SK-N-SH (cell line): ENCODE data around the gene APELA. TPM values are rescaled to one million over a fixed set of nuclear protein-coding genes. Genes with fewer than 3 reads are reported as not detected.

Experiments
- CTCF ChIA-PET: fragments of 300-600, 350-600 bp; formaldehyde crosslinking; extraction: SDS; loops from one replicate; lab custom pipeline; 2021; lab: Yijun Ruan, JAX
- POLR2A ChIA-PET: fragments of 350-600 bp; sonication (Branson Sonifier 250); formaldehyde crosslinking; extraction: SDS; loops from one replicate; lab custom pipeline; 2020; ENCODE audit warnings: antibody characterized with exemption, inconsistent platforms; lab: Yijun Ruan, JAX
- DNase-seq: peaks from one replicate; pipeline ENCODE4 v3.0.0; 2012
- H2AFZ ChIP-seq: fragments of 200-600 bp; sonication (generic); 2 replicates; pipeline ENCODE4 v1.8.1; 2016; ENCODE audit warnings: antibody characterized with exemption, mild to moderate bottlenecking, low read depth
- H3F3A ChIP-seq: fragments of 200-600 bp; sonication (generic); replicated peaks from 2 replicates; pipeline ENCODE3; 2016; ENCODE audit warnings: antibody characterized with exemption, mild to moderate bottlenecking; ENCODE audit not compliant: insufficient read depth
- H3K27ac ChIP-seq, 2 experiments: fragments of 200-500 bp in 1 of 2; fragments of 200-600 bp in 1 of 2; sonication (Bioruptor generic) in 1 of 2; sonication (generic), shearing (Covaris generic) in 1 of 2; 2 replicates each; pipeline versions ENCODE4 v1.5.1 to v1.6.1; 2014 to 2016; ENCODE audit warnings: low read depth in 2 of 2, inconsistent platforms in 1 of 2, low read length in 1 of 2, mild to moderate bottlenecking in 1 of 2, mixed read lengths in 1 of 2
- H3K27me3 ChIP-seq: fragments of 200-600 bp; sonication (generic), shearing (Covaris generic); 2 replicates; pipeline ENCODE4 v1.6.1; 2016; ENCODE audit warnings: mixed run types; ENCODE audit not compliant: insufficient read depth
- H3K36me3 ChIP-seq, 2 experiments: fragments of 200-500 bp in 1 of 2; fragments of 200-600 bp in 1 of 2; sonication (Bioruptor generic) in 1 of 2; sonication (generic) in 1 of 2; replicated peaks in 1 of 2; 2 replicates each; pipeline versions ENCODE3 to v1.5.1; 2014 to 2016; ENCODE audit warnings: low read length in 1 of 2, mild to moderate bottlenecking in 1 of 2; ENCODE audit not compliant: insufficient read depth in 2 of 2, control insufficient read depth in 1 of 2
- H3K4me1 ChIP-seq, 2 experiments: fragments of 200-500 bp in 1 of 2; fragments of 200-600 bp in 1 of 2; sonication (Bioruptor generic) in 1 of 2; sonication (generic), shearing (Covaris generic) in 1 of 2; 2 replicates each; pipeline versions ENCODE4 v1.5.1 to v1.6.1; 2014 to 2016; ENCODE audit warnings: low read depth in 1 of 2, low read length in 1 of 2, mixed run types in 1 of 2; ENCODE audit not compliant: insufficient read depth in 2 of 2, control insufficient read depth in 1 of 2
- H3K4me2 ChIP-seq: fragments of 200-600 bp; sonication (generic), shearing (Covaris generic); 2 replicates; pipeline ENCODE4 v1.6.1; 2017; ENCODE audit warnings: mixed run types
- H3K4me3 ChIP-seq, 2 experiments: fragments of 200-500 bp in 1 of 2; fragments of 200-600 bp in 1 of 2; sonication (Bioruptor generic) in 1 of 2; sonication (generic), shearing (Covaris generic) in 1 of 2; 2 replicates each; pipeline versions ENCODE4 v1.5.1 to v1.8.1; 2014 to 2016; ENCODE audit warnings: low read depth in 2 of 2, inconsistent platforms in 1 of 2, low read length in 1 of 2, mild to moderate bottlenecking in 1 of 2, mixed read lengths in 1 of 2, moderate library complexity in 1 of 2
- H3K79me2 ChIP-seq: fragments of 200-600 bp; sonication (generic); 2 replicates; pipeline ENCODE4 v1.8.1; 2017; ENCODE audit warnings: mild to moderate bottlenecking; ENCODE audit not compliant: insufficient read depth
- H3K9ac ChIP-seq: fragments of 200-600 bp; sonication (generic); 2 replicates; pipeline ENCODE4 v1.6.1; 2017; ENCODE audit warnings: mixed run types
- H3K9me2 ChIP-seq: fragments of 200-600 bp; sonication (generic); 2 replicates; pipeline ENCODE4 v1.6.1; 2017; ENCODE audit warnings: mixed run types
- H3K9me3 ChIP-seq: fragments of 200-600 bp; sonication (generic); 2 replicates; pipeline ENCODE4 v1.6.1; 2017; ENCODE audit warnings: mixed run types, mild to moderate bottlenecking, moderate library complexity
- H4K20me1 ChIP-seq: fragments of 200-600 bp; sonication (generic); 2 replicates; pipeline ENCODE4 v1.6.1; 2017; ENCODE audit warnings: mild to moderate bottlenecking, mixed run types; ENCODE audit not compliant: insufficient read depth
- CHD2 ChIP-seq: fragments of 150-350 bp; IDR thresholded peaks from 2 replicates; pipeline ENCODE4 v1.6.1; 2018; ENCODE audit warnings: low read length; ENCODE audit not compliant: partially characterized antibody
- FOSL2 ChIP-seq: IDR thresholded peaks from 2 replicates; pipeline ENCODE4 v1.4.0; 2012; ENCODE audit warnings: low read depth, mild to moderate bottlenecking, moderate library complexity, borderline replicate concordance
- FOXM1 ChIP-seq: IDR thresholded peaks from 2 replicates; pipeline ENCODE4 v1.4.0; 2012; ENCODE audit warnings: low read depth, mild to moderate bottlenecking
- GATA2 ChIP-seq: sonication (generic); formaldehyde crosslinking; IDR thresholded peaks from 2 replicates; pipeline ENCODE4 v1.5.0; 2020; ENCODE audit warnings: mild to moderate bottlenecking, missing genetic modification reagents
- MEF2A ChIP-seq: IDR thresholded peaks from 2 replicates; pipeline ENCODE4 v1.4.0; 2012; ENCODE audit warnings: low read depth, borderline replicate concordance
- MXI1 ChIP-seq: IDR thresholded peaks from 2 replicates; pipeline ENCODE4 v1.6.1; 2012; ENCODE audit warnings: mild to moderate bottlenecking, low read depth, low read length, improper control_type of control experiment
- RCOR1 ChIP-seq: fragments of 150-350 bp; IDR thresholded peaks from 2 replicates; pipeline ENCODE4 v1.6.1; 2017; ENCODE audit warnings: antibody characterized with exemption, low read length
- RFX5 ChIP-seq: IDR thresholded peaks from 2 replicates; pipeline ENCODE4 v1.6.1; 2012; ENCODE audit warnings: mild to moderate bottlenecking, improper control_type of control experiment, low read length
- SIN3A ChIP-seq: IDR thresholded peaks from 2 replicates; pipeline ENCODE4 v1.6.1; 2012; ENCODE audit warnings: low read depth, mild to moderate bottlenecking, low read length, moderate library complexity, borderline replicate concordance
- TAF1 ChIP-seq: IDR thresholded peaks from 2 replicates; pipeline ENCODE4 v1.6.1; 2012; ENCODE audit warnings: low read depth, mild to moderate bottlenecking, low read length, moderate library complexity, borderline replicate concordance
- TEAD4 ChIP-seq: IDR thresholded peaks from 2 replicates; pipeline ENCODE4 v1.4.0; 2012; ENCODE audit warnings: mild to moderate bottlenecking, borderline replicate concordance; ENCODE audit not compliant: insufficient read depth
- WGBS: methylation state at CpG from one replicate; pipeline ENCODE4 v1.1.6; 2017; ENCODE audit warnings: low lambda C conversion rate; 5-methylcytosine and 5-hydroxymethylcytosine counted together
- polyA plus RNA-seq, 3 experiments: library from polyadenylated mRNA; depleted of rRNA; stranded (reverse); fragments of >200 nt; gene quantifications; 2 replicates each; pipeline ENCODE4 v1.2.3, GENCODE V29; 2012
- TF ChIP-seq, protein P1 (sequence below): IDR thresholded peaks from 2 replicates; pipeline ENCODE4 v1.4.0; 2012; ENCODE audit warnings: low read depth, borderline replicate concordance
- TF ChIP-seq, protein P2 (sequence below): fragments of 200-600 bp; sonication (generic); IDR thresholded peaks from 2 replicates; pipeline ENCODE4 v1.6.1; 2017; ENCODE audit warnings: antibody characterized with exemption, mild to moderate bottlenecking, moderate library complexity
- TF ChIP-seq, protein P3 (sequence below): fragments of 150-350 bp; IDR thresholded peaks from 2 replicates; pipeline ENCODE4 v1.6.1; 2017; ENCODE audit warnings: antibody characterized with exemption, low read length, low read depth, borderline replicate concordance

The APELA gene
- polyA plus RNA-seq, 1 of the 3 experiments (the other 2 are of a cell fraction) = not detected

- Histone ChIP-seq H4K20me1 (no peaks in the 10 kb centered on the region), H3K4me3 (no peak overlapping the region), H3K36me3 (no peaks in the 10 kb centered on the region), H3K9me3 (no peaks in the 10 kb centered on the region), H3K27me3 (no peaks in the 10 kb centered on the region; the same call in 1 of the 2 replicates), H3K4me2 (no peak overlapping the region), H3F3A (no peaks in the 10 kb centered on the region), H3K27ac (no peak overlapping the region), H3K9me2 (no peaks in the 10 kb centered on the region), H3K9ac (no peak overlapping the region), H2AFZ (no peak overlapping the region), H3K4me1 (no peaks in the 10 kb centered on the region), H3K79me2 (no peaks in the 10 kb centered on the region)
- DNase-seq = no peak
- ChIA-PET CTCF (no interaction called here), POLR2A (no interaction called here)
- TF ChIP-seq RFX5 (no peak), TEAD4 (no peak), SIN3A (no peak)
- TF ChIP-seq, protein P1, sequence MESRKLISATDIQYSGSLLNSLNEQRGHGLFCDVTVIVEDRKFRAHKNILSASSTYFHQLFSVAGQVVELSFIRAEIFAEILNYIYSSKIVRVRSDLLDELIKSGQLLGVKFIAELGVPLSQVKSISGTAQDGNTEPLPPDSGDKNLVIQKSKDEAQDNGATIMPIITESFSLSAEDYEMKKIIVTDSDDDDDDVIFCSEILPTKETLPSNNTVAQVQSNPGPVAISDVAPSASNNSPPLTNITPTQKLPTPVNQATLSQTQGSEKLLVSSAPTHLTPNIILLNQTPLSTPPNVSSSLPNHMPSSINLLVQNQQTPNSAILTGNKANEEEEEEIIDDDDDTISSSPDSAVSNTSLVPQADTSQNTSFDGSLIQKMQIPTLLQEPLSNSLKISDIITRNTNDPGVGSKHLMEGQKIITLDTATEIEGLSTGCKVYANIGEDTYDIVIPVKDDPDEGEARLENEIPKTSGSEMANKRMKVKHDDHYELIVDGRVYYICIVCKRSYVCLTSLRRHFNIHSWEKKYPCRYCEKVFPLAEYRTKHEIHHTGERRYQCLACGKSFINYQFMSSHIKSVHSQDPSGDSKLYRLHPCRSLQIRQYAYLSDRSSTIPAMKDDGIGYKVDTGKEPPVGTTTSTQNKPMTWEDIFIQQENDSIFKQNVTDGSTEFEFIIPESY = no peak
Observed at GRCh38 chr4:164937576-164938270, 60.7 kb downstream of the APELA start.

DNA sequence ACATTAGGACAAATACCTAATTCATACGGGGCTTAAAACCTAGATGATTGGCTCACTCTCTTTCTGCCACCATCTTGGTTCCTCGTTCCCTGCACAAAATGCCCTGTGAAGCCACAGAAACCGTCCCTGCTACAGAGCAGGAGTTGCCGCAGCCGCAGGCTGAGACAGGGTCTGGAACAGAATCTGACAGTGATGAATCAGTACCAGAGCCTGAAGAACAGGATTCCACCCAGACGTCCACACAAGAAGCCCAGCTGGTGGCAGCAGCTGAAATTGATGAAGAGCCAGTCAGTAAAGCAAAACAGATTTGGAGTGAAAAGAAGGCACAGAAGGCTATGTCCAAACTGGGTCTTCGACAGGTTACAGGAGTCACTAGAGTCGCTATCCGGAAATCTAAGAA, 66.2 kb downstream of the APELA start:
- ChIA-PET POLR2A (no interaction called here), CTCF (no interaction called here)
- Histone ChIP-seq H3K79me2 (no peaks in the 10 kb centered on the region), H3K4me1 (no peaks in the 10 kb centered on the region), H3F3A (no peaks in the 10 kb centered on the region), H3K9ac (no peak overlapping the region), H3K36me3 (no peaks in the 10 kb centered on the region), H3K4me2 (no peak overlapping the region), H3K9me2 (no peaks in the 10 kb centered on the region), H3K27ac (no peak overlapping the region), H2AFZ (no peak overlapping the region), H3K9me3 (no peaks in the 10 kb centered on the region), H4K20me1 (no peaks in the 10 kb centered on the region), H3K4me3 (no peak overlapping the region), H3K27me3 (peaks cover 32% of the 10 kb centered on the region; the same call in 1 of the 2 replicates)
- no peak for TF ChIP-seq MXI1
- TF ChIP-seq RCOR1 = no peak
- TF ChIP-seq, protein P2, sequence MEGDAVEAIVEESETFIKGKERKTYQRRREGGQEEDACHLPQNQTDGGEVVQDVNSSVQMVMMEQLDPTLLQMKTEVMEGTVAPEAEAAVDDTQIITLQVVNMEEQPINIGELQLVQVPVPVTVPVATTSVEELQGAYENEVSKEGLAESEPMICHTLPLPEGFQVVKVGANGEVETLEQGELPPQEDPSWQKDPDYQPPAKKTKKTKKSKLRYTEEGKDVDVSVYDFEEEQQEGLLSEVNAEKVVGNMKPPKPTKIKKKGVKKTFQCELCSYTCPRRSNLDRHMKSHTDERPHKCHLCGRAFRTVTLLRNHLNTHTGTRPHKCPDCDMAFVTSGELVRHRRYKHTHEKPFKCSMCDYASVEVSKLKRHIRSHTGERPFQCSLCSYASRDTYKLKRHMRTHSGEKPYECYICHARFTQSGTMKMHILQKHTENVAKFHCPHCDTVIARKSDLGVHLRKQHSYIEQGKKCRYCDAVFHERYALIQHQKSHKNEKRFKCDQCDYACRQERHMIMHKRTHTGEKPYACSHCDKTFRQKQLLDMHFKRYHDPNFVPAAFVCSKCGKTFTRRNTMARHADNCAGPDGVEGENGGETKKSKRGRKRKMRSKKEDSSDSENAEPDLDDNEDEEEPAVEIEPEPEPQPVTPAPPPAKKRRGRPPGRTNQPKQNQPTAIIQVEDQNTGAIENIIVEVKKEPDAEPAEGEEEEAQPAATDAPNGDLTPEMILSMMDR = no peak
- no peak for TF ChIP-seq FOSL2
- TF ChIP-seq FOXM1 = no peak
- TF ChIP-seq, protein P3, sequence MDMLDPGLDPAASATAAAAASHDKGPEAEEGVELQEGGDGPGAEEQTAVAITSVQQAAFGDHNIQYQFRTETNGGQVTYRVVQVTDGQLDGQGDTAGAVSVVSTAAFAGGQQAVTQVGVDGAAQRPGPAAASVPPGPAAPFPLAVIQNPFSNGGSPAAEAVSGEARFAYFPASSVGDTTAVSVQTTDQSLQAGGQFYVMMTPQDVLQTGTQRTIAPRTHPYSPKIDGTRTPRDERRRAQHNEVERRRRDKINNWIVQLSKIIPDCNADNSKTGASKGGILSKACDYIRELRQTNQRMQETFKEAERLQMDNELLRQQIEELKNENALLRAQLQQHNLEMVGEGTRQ = no peak
- no peak for TF ChIP-seq MEF2A
- no peak for TF ChIP-seq TAF1
- no peak for TF ChIP-seq GATA2
- no peak for TF ChIP-seq CHD2
- WGBS = 27% methylated on average over 9 of the region's 9 CpGs
- no peak for DNase-seq
